ENCODE measurements around the gene ATR.
"Not testable (repeated sequence)": the region's sequence is repeated elsewhere in the genome, so short reads cannot be mapped to it uniquely, and the experiment has no call there.

The ATR gene

GRCh38 chr3:142467768-142468167 lies 110.8 kb downstream of the ATR start:
- FAIRE-seq (no peak), DNase-seq (ENCODE audit: extremely low spot score, insufficient read length, low read depth) (no peak)

- no peak for FAIRE-seq
- no peak for DNase-seq (ENCODE audit: extremely low spot score, insufficient read length, low read depth)
These were observed 117.8 kb downstream of the ATR start for GRCh38 chr3:142460689-142461088.

- DNase-seq (ENCODE audit: extremely low spot score, insufficient read length, low read depth) (no peak), FAIRE-seq (no peak)
These were observed 118.6 kb downstream of the ATR start for GRCh38 chr3:142459929-142460328.

- DNase-seq (ENCODE audit: extremely low spot score, insufficient read length, low read depth) = no peak
- no peak for FAIRE-seq
These were observed 119.4 kb downstream of the ATR start for GRCh38 chr3:142459096-142459495.

GRCh38 chr3:142450881-142451280 lies 127.7 kb downstream of the ATR start:
- FAIRE-seq (no peak), DNase-seq (ENCODE audit: extremely low spot score, insufficient read length, low read depth) (no peak)

GRCh38 chr3:142450189-142450588 lies 128.3 kb downstream of the ATR start:
- FAIRE-seq = no peak
- DNase-seq (ENCODE audit: extremely low spot score, insufficient read length, low read depth) = no peak

GRCh38 chr3:142447852-142448823 lies 130.4 kb downstream of the ATR start, which contains the start of gene XRN1:
Gene XRN1 (minus strand): TSS chr3:142448037. CDS start chr3:142447944, 93 bp downstream.
- peak; percentile 95 for DNase-seq (ENCODE audit: extremely low spot score, insufficient read length, low read depth)
- peak; percentile 88 for FAIRE-seq

- DNase-seq (ENCODE audit: extremely low spot score, insufficient read length, low read depth) = peak; percentile 9
- FAIRE-seq = no peak
These were observed 131.2 kb downstream of the ATR start for GRCh38 chr3:142447301-142447851.

- FAIRE-seq (peak; percentile 78), DNase-seq (ENCODE audit: extremely low spot score, insufficient read length, low read depth) (peak; percentile 11)
These were observed 132.7 kb downstream of the ATR start for GRCh38 chr3:142445816-142446254.

- no peak for FAIRE-seq
- DNase-seq (ENCODE audit: extremely low spot score, insufficient read length, low read depth) = no peak
These were observed 134.2 kb downstream of the ATR start for GRCh38 chr3:142444343-142444742.

GRCh38 chr3:142443060-142443459 lies 135.5 kb downstream of the ATR start:
- DNase-seq (ENCODE audit: extremely low spot score, insufficient read length, low read depth); FAIRE-seq: not testable (repeated sequence)

GRCh38 chr3:142439499-142440220 lies 138.9 kb downstream of the ATR start:
- not testable (repeated sequence) for FAIRE-seq; DNase-seq (ENCODE audit: extremely low spot score, insufficient read length, low read depth)

- not testable (repeated sequence) for FAIRE-seq; DNase-seq (ENCODE audit: extremely low spot score, insufficient read length, low read depth)
These were observed 140.4 kb downstream of the ATR start for GRCh38 chr3:142438096-142438495.

- FAIRE-seq (no peak), DNase-seq (ENCODE audit: extremely low spot score, insufficient read length, low read depth) (no peak)
These were observed 141.5 kb downstream of the ATR start for GRCh38 chr3:142436951-142437585.

GRCh38 chr3:142434503-142434902 lies 144.0 kb downstream of the ATR start:
- no peak for FAIRE-seq

GRCh38 chr3:142433110-142433509 lies 145.4 kb downstream of the ATR start:
- DNase-seq (ENCODE audit: extremely low spot score, insufficient read length, low read depth) (no peak), FAIRE-seq (peak; percentile 65)

More at GRCh38 chr3:142434503-142434902, 144.0 kb downstream of the ATR start:
- no peak for DNase-seq (ENCODE audit: extremely low spot score, insufficient read length, low read depth)

- FAIRE-seq (no peak), DNase-seq (ENCODE audit: extremely low spot score, insufficient read length, low read depth) (no peak)
These were observed 149.0 kb downstream of the ATR start for GRCh38 chr3:142429582-142429981.

- FAIRE-seq (no peak), DNase-seq (ENCODE audit: extremely low spot score, insufficient read length, low read depth) (no peak)
These were observed 153.8 kb downstream of the ATR start for GRCh38 chr3:142424754-142425153.

- FAIRE-seq (no peak), DNase-seq (ENCODE audit: extremely low spot score, insufficient read length, low read depth) (no peak)
These were observed 159.5 kb downstream of the ATR start for GRCh38 chr3:142418926-142419592.
